Progenitor cell of endocrine pancreas (in vitro differentiated cells): ENCODE results near the gene SLFN11. TPM values are rescaled to one million over a fixed set of nuclear protein-coding genes. Genes with fewer than 3 reads are reported as not detected.

Source experiments
- DNase-seq: peaks from one replicate; pipeline ENCODE4 v3.0.0; 2021; ENCODE audit warnings: low spot score; ENCODE audit not compliant: unreplicated experiment
- H3K27ac Mint-ChIP-seq: 2 replicates; pipeline ENCODE4 v1.8.0; 2021; ENCODE audit warnings: mild to moderate bottlenecking, moderate library complexity, mixed read lengths
- H3K27me3 Mint-ChIP-seq: 2 replicates; pipeline ENCODE4 v1.8.0; 2021; ENCODE audit warnings: mixed read lengths
- H3K36me3 Mint-ChIP-seq: 2 replicates; pipeline ENCODE4 v1.8.0; 2022; ENCODE audit warnings: mixed read lengths; ENCODE audit not compliant: insufficient read depth
- H3K4me1 Mint-ChIP-seq: 2 replicates; pipeline ENCODE4 v1.8.0; 2021; ENCODE audit warnings: low read depth, mixed read lengths
- H3K4me3 Mint-ChIP-seq: 2 replicates; pipeline ENCODE4 v1.8.0; 2021; ENCODE audit warnings: low read depth, mild to moderate bottlenecking, moderate library complexity, mixed read lengths
- H3K9me3 Mint-ChIP-seq: 2 replicates; pipeline ENCODE4 v1.8.0; 2021; ENCODE audit warnings: low read depth, mixed read lengths
- total RNA-seq: library from RNA; stranded (reverse); gene quantifications from 2 replicates; pipeline ENCODE4 v1.2.1, GENCODE V29; 2021
- TF ChIP-seq, protein P1 (sequence below): fragments of 200-600 bp; sonication (generic); IDR thresholded peaks from one replicate; pipeline ENCODE4 v1.5.0; 2021; ENCODE audit warnings: antibody characterized with exemption, mild to moderate bottlenecking; ENCODE audit not compliant: unreplicated experiment

The SLFN11 gene
- total RNA-seq, 1 donor from 2014 or later: 2.1 TPM

DNA sequence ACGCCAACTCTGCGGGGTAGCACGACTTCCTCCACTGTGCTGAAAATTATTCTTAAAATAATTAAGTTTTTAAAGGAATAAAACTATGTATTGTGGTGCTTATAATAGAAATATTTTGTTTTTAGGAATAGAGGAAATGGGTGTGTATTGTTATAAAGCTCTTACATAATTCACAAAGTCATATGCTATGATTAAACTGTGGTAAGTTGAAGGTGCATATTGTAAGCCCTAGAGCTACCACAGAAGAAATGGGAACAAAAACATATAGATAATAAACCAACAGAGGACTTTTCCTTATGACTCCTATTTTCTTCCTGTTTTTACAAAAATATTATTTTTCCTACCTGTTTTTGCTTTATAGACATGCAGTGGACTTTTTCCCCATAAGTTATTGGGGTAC, 4.3 kb upstream of the SLFN11 start:
- no peak for DNase-seq
- H3K4me3 Mint-ChIP-seq: no peak overlapping the region
- H3K9me3 Mint-ChIP-seq: peaks cover 16% of the 10 kb centered on the region
- peaks cover 57% of the 10 kb centered on the region for H3K27me3 Mint-ChIP-seq
- H3K36me3 Mint-ChIP-seq: no peaks in the 10 kb centered on the region
- TF ChIP-seq, protein P1, sequence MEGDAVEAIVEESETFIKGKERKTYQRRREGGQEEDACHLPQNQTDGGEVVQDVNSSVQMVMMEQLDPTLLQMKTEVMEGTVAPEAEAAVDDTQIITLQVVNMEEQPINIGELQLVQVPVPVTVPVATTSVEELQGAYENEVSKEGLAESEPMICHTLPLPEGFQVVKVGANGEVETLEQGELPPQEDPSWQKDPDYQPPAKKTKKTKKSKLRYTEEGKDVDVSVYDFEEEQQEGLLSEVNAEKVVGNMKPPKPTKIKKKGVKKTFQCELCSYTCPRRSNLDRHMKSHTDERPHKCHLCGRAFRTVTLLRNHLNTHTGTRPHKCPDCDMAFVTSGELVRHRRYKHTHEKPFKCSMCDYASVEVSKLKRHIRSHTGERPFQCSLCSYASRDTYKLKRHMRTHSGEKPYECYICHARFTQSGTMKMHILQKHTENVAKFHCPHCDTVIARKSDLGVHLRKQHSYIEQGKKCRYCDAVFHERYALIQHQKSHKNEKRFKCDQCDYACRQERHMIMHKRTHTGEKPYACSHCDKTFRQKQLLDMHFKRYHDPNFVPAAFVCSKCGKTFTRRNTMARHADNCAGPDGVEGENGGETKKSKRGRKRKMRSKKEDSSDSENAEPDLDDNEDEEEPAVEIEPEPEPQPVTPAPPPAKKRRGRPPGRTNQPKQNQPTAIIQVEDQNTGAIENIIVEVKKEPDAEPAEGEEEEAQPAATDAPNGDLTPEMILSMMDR: no peak
- no peak overlapping the region for H3K27ac Mint-ChIP-seq
- peaks cover 12% of the 10 kb centered on the region for H3K4me1 Mint-ChIP-seq

DNA sequence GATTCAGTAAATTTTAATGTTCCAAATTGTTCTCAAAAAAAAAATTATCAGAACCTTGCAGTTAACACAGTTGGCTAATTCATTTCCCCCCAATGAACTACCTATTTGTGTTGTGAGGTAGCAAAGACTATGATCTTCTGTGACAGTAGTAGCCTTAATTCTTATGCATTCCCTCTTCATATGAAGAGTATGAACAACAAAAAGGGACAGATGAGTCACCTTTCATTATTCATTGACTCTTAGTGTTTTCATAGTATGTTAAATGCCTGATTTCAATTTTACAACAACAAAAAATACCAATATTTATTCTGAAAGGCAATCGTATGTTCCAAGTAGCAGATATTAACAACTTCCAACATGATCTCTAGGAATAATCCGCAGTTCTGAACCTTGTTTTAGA, 3.6 kb upstream of the SLFN11 start:
- no peak for DNase-seq
- H3K27ac Mint-ChIP-seq: no peak overlapping the region
- peaks cover 61% of the 10 kb centered on the region for H3K27me3 Mint-ChIP-seq
- H3K9me3 Mint-ChIP-seq: peaks cover 10% of the 10 kb centered on the region
- H3K36me3 Mint-ChIP-seq: no peaks in the 10 kb centered on the region
- H3K4me3 Mint-ChIP-seq: no peak overlapping the region
- H3K4me1 Mint-ChIP-seq: peaks cover 12% of the 10 kb centered on the region
- TF ChIP-seq, protein P1: no peak

DNA sequence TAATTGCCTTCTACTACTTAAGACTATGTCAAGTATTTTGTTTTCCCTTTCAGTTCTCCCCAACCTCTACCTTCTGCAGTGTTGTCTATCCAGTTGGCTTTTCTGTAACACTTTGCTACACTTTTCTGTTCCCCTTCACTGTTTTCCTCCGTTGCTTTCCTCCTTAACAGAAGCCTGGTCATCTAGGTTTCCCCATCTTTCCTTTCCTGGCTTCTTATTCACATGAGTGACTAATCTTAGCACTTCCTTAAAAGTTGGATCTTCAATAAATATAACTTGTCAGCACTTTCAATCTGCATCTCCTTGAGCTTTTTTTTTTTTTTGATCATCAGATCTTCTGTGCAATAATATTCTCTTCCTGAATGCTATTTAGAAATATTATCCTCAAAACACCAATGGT, 2.8 kb upstream of the SLFN11 start:
- Mint-ChIP-seq H3K9me3 (peaks cover 4% of the 10 kb centered on the region), H3K4me1 (peaks cover 12% of the 10 kb centered on the region), H3K27ac (no peak overlapping the region), H3K27me3 (peaks cover 67% of the 10 kb centered on the region), H3K4me3 (no peak overlapping the region), H3K36me3 (peaks cover under 1% of the 10 kb centered on the region)
- no peak for DNase-seq
- TF ChIP-seq, protein P1: no peak

DNA sequence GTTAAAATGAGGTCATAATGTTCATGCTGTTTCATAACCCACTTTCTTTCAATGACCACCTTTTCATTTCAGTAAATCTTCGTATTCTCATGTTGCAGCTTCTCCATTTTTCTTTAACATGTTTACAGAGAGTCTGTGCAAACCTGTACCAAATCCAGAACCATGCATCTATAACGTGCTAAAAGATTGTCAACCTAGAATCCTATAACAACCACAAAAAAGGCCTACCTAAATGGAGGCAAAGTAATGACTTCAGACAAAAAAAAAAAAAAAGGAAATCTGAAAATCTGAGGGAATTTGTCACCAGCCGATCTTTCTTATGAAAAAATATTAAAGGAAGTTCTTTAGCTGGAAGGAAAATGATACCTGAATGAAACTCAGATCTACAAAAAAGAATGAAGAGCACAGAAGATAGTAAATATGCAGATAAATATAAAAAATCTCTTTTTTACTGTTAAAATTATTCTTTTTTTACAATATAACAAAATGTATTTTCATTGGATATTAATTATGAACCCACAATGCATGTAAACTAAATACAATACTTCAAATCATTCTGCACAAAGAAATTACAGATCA, 1.4 kb upstream of the SLFN11 start:
- H3K27me3 Mint-ChIP-seq: peaks cover 80% of the 10 kb centered on the region
- H3K9me3 Mint-ChIP-seq: peaks cover 16% of the 10 kb centered on the region
- no peak for DNase-seq
- TF ChIP-seq, protein P1: no peak
- no peak overlapping the region for H3K27ac Mint-ChIP-seq
- peaks cover 12% of the 10 kb centered on the region for H3K4me1 Mint-ChIP-seq
- H3K4me3 Mint-ChIP-seq: no peak overlapping the region
- H3K36me3 Mint-ChIP-seq: peaks cover 2% of the 10 kb centered on the region

DNA sequence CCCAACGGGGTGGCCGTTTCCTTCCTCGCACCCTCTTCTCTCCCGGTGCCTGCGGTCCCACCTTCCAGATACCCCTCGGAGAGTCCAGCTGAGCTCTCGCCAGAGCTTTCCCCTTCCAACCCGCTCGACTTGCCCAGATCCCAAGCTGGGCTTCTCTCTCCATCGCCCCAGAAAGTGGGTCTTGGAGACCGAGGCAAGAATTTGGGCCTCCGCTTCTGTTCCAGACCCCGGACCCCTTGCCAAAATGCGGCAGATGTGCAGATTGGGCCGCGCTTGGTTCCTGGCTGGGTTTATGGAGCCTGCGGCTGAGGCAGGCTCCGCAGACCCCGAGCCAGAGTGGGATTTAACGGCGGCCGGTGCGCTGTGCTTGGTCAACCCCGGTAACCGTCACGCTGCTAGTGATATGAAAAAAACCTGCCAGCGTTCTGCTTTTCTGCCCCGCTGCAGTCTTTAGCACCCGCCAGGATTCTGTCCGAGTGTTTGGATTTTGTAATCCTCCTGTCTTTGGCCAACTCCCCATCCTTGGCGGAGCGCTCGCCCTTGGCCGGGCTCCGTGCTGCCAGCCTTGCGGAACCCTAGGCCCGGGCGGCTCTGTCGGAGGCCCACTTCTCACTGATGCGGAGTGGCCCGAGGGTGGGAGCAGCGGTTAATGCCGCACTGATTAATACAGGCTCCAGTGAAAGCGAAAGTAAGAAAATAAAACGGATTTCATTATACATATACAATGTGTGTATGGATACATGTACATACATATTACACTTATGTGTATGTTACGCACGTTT, 754 bp upstream of the SLFN11 start:
- Mint-ChIP-seq H3K27ac (no peak overlapping the region), H3K4me3 (peak overlapping the region; percentile 65), H3K36me3 (peaks cover 2% of the 10 kb centered on the region), H3K27me3 (peaks cover 86% of the 10 kb centered on the region), H3K4me1 (peaks cover 12% of the 10 kb centered on the region), H3K9me3 (peaks cover 18% of the 10 kb centered on the region)
- DNase-seq: no peak
- TF ChIP-seq, protein P1: no peak
